Stimulated activated CD8-positive, alpha-beta memory T cell treated with anti-CD3 and anti-CD28 coated beads, Interleukin-7, amount 100 ng/mL, for 48 hours (primary cell): Measurements from ENCODE around the gene SF1.
"Not testable (repeated sequence)": the region's sequence is repeated elsewhere in the genome, so short reads cannot be mapped to it uniquely, and the experiment has no call there.

Source experiments
- DNase-seq, 2 donors: peaks; one replicate each; pipeline ENCODE4 v3.0.0-alpha.2; 2020; ENCODE audit warnings: low read depth in 1 of 2; ENCODE audit errors: extremely low read depth in 1 of 2

The SF1 gene

GRCh38 chr11:64778473-64779298, at the start of gene SF1:
Gene SF1, minus strand, starts transcription at chr11:64778542. Its CDS starts 150 bp downstream, at chr11:64778392.
- peak; percentile 98 to 99 for DNase-seq

GRCh38 chr11:64827451-64827839, 49.1 kb upstream of the SF1 start:
- DNase-seq = no peak

GRCh38 chr11:64826578-64827450, 48.5 kb upstream of the SF1 start:
- no peak for DNase-seq

GRCh38 chr11:64826062-64826461, 47.7 kb upstream of the SF1 start:
- no peak for DNase-seq

- no peak for DNase-seq
Measured at GRCh38 chr11:64823568-64824119, 45.3 kb upstream of the SF1 start.

- DNase-seq = no peak
Measured at GRCh38 chr11:64817476-64817875, 39.1 kb upstream of the SF1 start.

- DNase-seq = not testable (repeated sequence)
Measured at GRCh38 chr11:64815433-64815832, 37.1 kb upstream of the SF1 start.

GRCh38 chr11:64814712-64815187, 36.4 kb upstream of the SF1 start:
- no peak for DNase-seq

- no peak for DNase-seq
Measured at GRCh38 chr11:64813826-64814225, 35.5 kb upstream of the SF1 start.

GRCh38 chr11:64810891-64811272, 32.5 kb upstream of the SF1 start:
- no peak for DNase-seq

- peak; percentile 75 to 83 for DNase-seq
Measured at GRCh38 chr11:64810271-64810890, 32.0 kb upstream of the SF1 start, which contains the start of gene MEN1. Gene MEN1, minus strand, starts transcription at chr11:64810551. Its CDS starts 442 bp downstream, at chr11:64810109.

GRCh38 chr11:64809781-64810241, 31.5 kb upstream of the SF1 start:
- no peak for DNase-seq

GRCh38 chr11:64805481-64805880, 27.1 kb upstream of the SF1 start:
- DNase-seq = no peak

GRCh38 chr11:64804346-64805210, 26.2 kb upstream of the SF1 start:
- no peak for DNase-seq

GRCh38 chr11:64803846-64804345, 25.6 kb upstream of the SF1 start:
- DNase-seq = no peak

GRCh38 chr11:64803158-64803845, 25.0 kb upstream of the SF1 start, which contains the start of gene MAP4K2:
Gene MAP4K2, minus strand, starts transcription at chr11:64803214. Its CDS starts 65 bp downstream, at chr11:64803149.
- DNase-seq = peak; percentile 71 to 78

GRCh38 chr11:64802370-64803157, 24.2 kb upstream of the SF1 start:
- DNase-seq = no peak
